T-cell (primary cell): ENCODE measurements around the gene AARSD1. TPM values are rescaled to one million over a fixed set of nuclear protein-coding genes. Genes with fewer than 3 reads are reported as not detected.
"Not testable (repeated sequence)": the region's sequence is repeated elsewhere in the genome, so short reads cannot be mapped to it uniquely, and the experiment has no call there.

ENCODE experiments used
- ATAC-seq, 4 experiments: fragments of 200-7000 bp in 3 of 4; fragments of 150-1000 bp in 1 of 4; cut with Tn5 transposase; replicated peaks in 1 of 4; 1 replicate in 3 of 4; 2 replicates in 1 of 4; pipeline ENCODE4 v1.10.0; 2021; ENCODE audit warnings: moderate library complexity in 3 of 4, mild to moderate bottlenecking in 2 of 4, moderate number of reproducible peaks in 1 of 4
- CTCF ChIA-PET, 2 donors: fragments of 300-600 bp; sonication (Branson Sonifier 250); formaldehyde crosslinking; loops; one replicate each; lab custom pipeline; 2022; ENCODE audit warnings: antibody characterized with exemption in 2 of 2; lab: Charles Lee
- POLR2A ChIA-PET, 2 donors: fragments of 300-600 bp; sonication (Branson Sonifier 250); formaldehyde crosslinking; loops; one replicate each; lab custom pipeline; 2022; ENCODE audit warnings: antibody characterized with exemption in 2 of 2; lab: Charles Lee
- DNase-seq, 35 experiments: peaks; one replicate each; pipeline versions ENCODE4 v3.0.0 to v3.0.0-alpha.2; 2013 to 2023
- H3K27ac ChIP-seq: one replicate; pipeline ENCODE4 v1.5.1; 2013; ENCODE audit warnings: low read length
- H3K27me3 ChIP-seq, 2 experiments: replicated peaks in 1 of 2; 1 replicate in 1 of 2; 2 replicates in 1 of 2; pipeline versions ENCODE4 v1.6.1 to v1.7.0; 2013; ENCODE audit warnings: low read length in 1 of 2, mixed read lengths in 1 of 2; ENCODE audit not compliant: control insufficient read depth in 2 of 2, insufficient read depth in 2 of 2; ENCODE audit errors: extremely low read depth in 1 of 2
- H3K36me3 ChIP-seq, 2 donors: 1 replicate in 1 of 2; 2 replicates in 1 of 2; pipeline versions ENCODE4 v1.6.1 to v1.7.0; 2013; ENCODE audit warnings: low read length in 1 of 2; ENCODE audit not compliant: control insufficient read depth in 2 of 2, insufficient read depth in 1 of 2; ENCODE audit errors: extremely low read depth in 1 of 2
- H3K4me1 ChIP-seq, 2 experiments: 1 replicate in 1 of 2; 2 replicates in 1 of 2; pipeline versions ENCODE4 v1.6.1 to v1.7.0; 2013; ENCODE audit warnings: low read length in 2 of 2, mixed read lengths in 1 of 2; ENCODE audit not compliant: insufficient read depth in 2 of 2, control insufficient read depth in 1 of 2; ENCODE audit errors: extremely low read depth in 1 of 2
- H3K4me3 ChIP-seq, 2 donors: 1 replicate in 1 of 2; 2 replicates in 1 of 2; pipeline versions ENCODE4 v1.5.1 to v1.7.0; 2013; ENCODE audit warnings: mild to moderate bottlenecking in 2 of 2, low read length in 1 of 2, moderate library complexity in 1 of 2; ENCODE audit not compliant: control insufficient read depth in 1 of 2; ENCODE audit errors: extremely low read depth in 1 of 2
- H3K9me3 ChIP-seq: 2 replicates; pipeline ENCODE4 v1.7.0; 2013
- H3K27ac Mint-ChIP-seq, 2 donors: one replicate each; pipeline ENCODE4 v1.8.0; 2020 to 2021; ENCODE audit warnings: mild to moderate bottlenecking in 2 of 2, mixed read lengths in 2 of 2
- H3K27me3 Mint-ChIP-seq, 2 donors: one replicate each; pipeline ENCODE4 v1.8.0; 2021 to 2022; ENCODE audit warnings: mixed read lengths in 2 of 2
- H3K36me3 Mint-ChIP-seq: one replicate; pipeline ENCODE4 v1.8.0; 2021; ENCODE audit warnings: mixed read lengths
- H3K4me1 Mint-ChIP-seq, 3 donors: one replicate each; pipeline ENCODE4 v1.8.0; 2020 to 2022; ENCODE audit warnings: mixed read lengths in 3 of 3, mild to moderate bottlenecking in 1 of 3
- H3K4me3 Mint-ChIP-seq, 3 donors: one replicate each; pipeline ENCODE4 v1.8.0; 2020 to 2022; ENCODE audit warnings: mild to moderate bottlenecking in 3 of 3, mixed read lengths in 3 of 3, moderate library complexity in 3 of 3
- H3K9me3 Mint-ChIP-seq, 3 donors: one replicate each; pipeline ENCODE4 v1.8.0; 2020 to 2022; ENCODE audit warnings: mixed read lengths in 3 of 3
- WGBS: methylation state at CpG from one replicate; pipeline ENCODE4 v1.1.5; 2013; ENCODE audit warnings: missing lambda C conversion rate; ENCODE audit not compliant: insufficient coverage; 5-methylcytosine and 5-hydroxymethylcytosine counted together
- total RNA-seq, 35 experiments: library from RNA in 6 of 35; stranded (reverse) in 6 of 35; fragments of 120-200 nt in 1 of 35; gene quantifications; one replicate each; pipeline versions ENCODE4 v1.2.1 to v1.2.4 and lab custom pipeline; 2013 to 2026

Gene AARSD1
- total RNA-seq, 5 donors from 2014 or later (not counting 1 experiment from before 2014, with no cell fraction given) = 54.1 to 65.2 (median 60.0) TPM

GRCh38 chr17:42973323-42973722 lies 9.1 kb upstream of the AARSD1 start:
- H3K27ac ChIP-seq, H3K4me3 Mint-ChIP-seq, H3K4me1 Mint-ChIP-seq, H3K27me3 ChIP-seq, H3K27me3 Mint-ChIP-seq, H3K27ac Mint-ChIP-seq, H3K36me3 Mint-ChIP-seq, DNase-seq, CTCF ChIA-PET, H3K9me3 ChIP-seq, H3K4me3 ChIP-seq, POLR2A ChIA-PET, H3K36me3 ChIP-seq, H3K4me1 ChIP-seq, ATAC-seq, H3K9me3 Mint-ChIP-seq: not testable (repeated sequence)
- WGBS = no CpG with 5 or more reads among the region's 18 CpGs

DNA sequence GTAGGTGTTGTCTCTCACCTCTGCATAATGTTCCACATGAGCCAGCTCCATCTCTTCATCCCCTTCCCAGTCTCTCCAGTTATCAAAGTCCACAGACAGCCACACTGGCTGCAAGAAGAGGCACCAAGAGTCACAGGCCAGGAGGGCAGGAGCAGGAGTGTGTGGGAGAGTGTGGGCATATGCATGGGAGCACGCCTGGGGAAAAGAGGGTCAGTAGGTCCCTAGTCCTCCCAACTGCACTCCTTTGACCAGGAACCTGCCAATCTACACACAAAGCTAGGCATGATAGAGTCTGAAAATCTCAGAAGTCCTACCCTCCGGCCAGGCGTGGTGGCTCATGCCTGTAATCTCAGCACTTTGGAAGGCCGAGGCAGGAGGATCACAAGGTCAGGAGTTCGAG lies 7.3 kb upstream of the AARSD1 start:
- whole genome bisulfite sequencing = 94% methylated on average over 4 of the region's 5 CpGs
- DNase-seq (no peak), ATAC-seq (no peak)
- Mint-ChIP-seq H3K27me3 (no peaks in the 10 kb centered on the region), H3K4me3 (no peak overlapping the region), H3K36me3 (no peaks in the 10 kb centered on the region), H3K4me1 (no peaks in the 10 kb centered on the region), H3K27ac (no peak overlapping the region), H3K9me3 (no peaks in the 10 kb centered on the region)
- H3K36me3 ChIP-seq = no peaks in the 10 kb centered on the region
- POLR2A ChIA-PET = no interaction called here
- no peaks in the 10 kb centered on the region for H3K4me1 ChIP-seq
- H3K27ac ChIP-seq = no peak overlapping the region
- no peak overlapping the region for H3K4me3 ChIP-seq
- no peaks in the 10 kb centered on the region for H3K27me3 ChIP-seq
- CTCF ChIA-PET = interaction anchor here in 1 of 2 donors (0.7 kb wide), 1 partner anchor 153 kb away, joined by 4 read pairs; no protein-coding TSS in a partner anchor
- no peaks in the 10 kb centered on the region for H3K9me3 ChIP-seq

DNA sequence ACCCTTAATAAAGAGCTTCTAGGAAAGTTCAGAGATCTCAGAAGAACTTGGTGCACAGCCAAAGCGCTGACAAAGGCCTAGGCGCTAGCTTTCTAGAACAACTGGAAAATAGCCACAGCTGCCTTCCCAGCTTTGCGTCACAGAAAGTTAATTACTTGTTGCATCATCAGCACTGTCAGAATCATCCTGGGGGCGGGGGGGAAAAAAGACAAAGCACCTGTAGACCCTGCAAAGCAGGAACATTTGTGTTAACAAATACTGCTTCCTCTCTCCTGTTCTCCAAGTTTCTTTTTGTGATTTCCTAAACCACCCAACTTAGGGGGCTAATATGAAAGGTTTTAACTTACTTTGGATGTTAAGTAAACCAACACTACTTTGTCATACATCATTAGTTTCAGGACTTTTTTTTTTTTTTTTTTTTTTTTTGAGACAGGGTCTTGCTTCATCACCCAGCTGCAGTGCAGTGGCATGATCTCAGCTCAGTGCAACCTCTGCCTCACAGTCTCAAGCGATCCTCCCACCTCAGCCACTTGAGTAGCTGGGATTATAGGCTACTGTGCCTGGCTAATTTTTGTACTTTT lies 4.8 kb upstream of the AARSD1 start:
- Histone ChIP-seq H3K4me3 (no peak overlapping the region), H3K36me3 (no peaks in the 10 kb centered on the region), H3K9me3 (no peaks in the 10 kb centered on the region), H3K27ac (no peak overlapping the region), H3K27me3 (peaks cover 0 to 2% of the 10 kb centered on the region in 2 experiments), H3K4me1 (peaks cover 0 to 7% of the 10 kb centered on the region in 2 experiments)
- H3K27ac Mint-ChIP-seq = no peak overlapping the region
- WGBS = 100% methylated on average over 2 of the region's 5 CpGs
- DNase-seq = no peak
- no peaks in the 10 kb centered on the region for H3K36me3 Mint-ChIP-seq
- H3K9me3 Mint-ChIP-seq = no peaks in the 10 kb centered on the region
- POLR2A ChIA-PET = interaction anchor here in 1 of 2 donors (0.6 kb wide), 1 partner anchor 14 kb away, joined by 5 read pairs; no protein-coding TSS in a partner anchor
- H3K4me1 Mint-ChIP-seq = peaks cover 5 to 6% (median 6%) of the 10 kb centered on the region in 3 donors
- H3K27me3 Mint-ChIP-seq = no peaks in the 10 kb centered on the region
- CTCF ChIA-PET = interaction anchor here in 1 of 2 donors (0.5 to 0.6 kb wide), 2 partner anchors 170 to 244 kb away, joined by 3 to 7 read pairs; no protein-coding TSS in a partner anchor
- H3K4me3 Mint-ChIP-seq = no peak overlapping the region
- no peak for ATAC-seq

- Mint-ChIP-seq H3K9me3 (no peaks in the 10 kb centered on the region), H3K36me3 (no peaks in the 10 kb centered on the region), H3K4me3 (no peak overlapping the region), H3K27me3 (no peaks in the 10 kb centered on the region), H3K4me1 (peaks cover 12 to 16% (median 13%) of the 10 kb centered on the region in 3 donors), H3K27ac (no peak overlapping the region)
- CTCF ChIA-PET = no interaction called here
- Histone ChIP-seq H3K4me1 (peaks cover 6 to 18% of the 10 kb centered on the region in 2 experiments), H3K27me3 (peaks cover 0 to 2% of the 10 kb centered on the region in 2 experiments), H3K4me3 (no peak overlapping the region), H3K27ac (no peak overlapping the region), H3K9me3 (no peaks in the 10 kb centered on the region), H3K36me3 (no peaks in the 10 kb centered on the region)
- ATAC-seq (no peak), DNase-seq (no peak)
- WGBS = no CpG with 5 or more reads among the region's 1 CpG
- POLR2A ChIA-PET = no interaction called here
These were observed 3.7 kb upstream of the AARSD1 start for GRCh38 chr17:42967925-42968324.

GRCh38 chr17:42953669-42954068 lies 10.6 kb downstream of the AARSD1 start:
- DNase-seq = no peak
- Mint-ChIP-seq H3K4me1 (peaks cover 0 to 5% (median 0%) of the 10 kb centered on the region in 3 donors), H3K27me3 (no peaks in the 10 kb centered on the region), H3K36me3 (peaks cover 62% of the 10 kb centered on the region), H3K4me3 (no peak overlapping the region), H3K27ac (no peak overlapping the region), H3K9me3 (no peaks in the 10 kb centered on the region)
- Histone ChIP-seq H3K27me3 (no peaks in the 10 kb centered on the region), H3K36me3 (peaks cover 20 to 67% of the 10 kb centered on the region in 2 donors), H3K9me3 (no peaks in the 10 kb centered on the region), H3K4me3 (no peak overlapping the region), H3K27ac (no peak overlapping the region), H3K4me1 (no peaks in the 10 kb centered on the region)
- no peak for ATAC-seq
- WGBS = no CpG with 5 or more reads among the region's 1 CpG
- CTCF ChIA-PET = no interaction called here
- POLR2A ChIA-PET = no interaction called here

- Mint-ChIP-seq H3K4me1 (no peaks in the 10 kb centered on the region), H3K27me3 (no peaks in the 10 kb centered on the region), H3K27ac (no peak overlapping the region), H3K36me3 (peaks cover 47% of the 10 kb centered on the region), H3K4me3 (no peak overlapping the region), H3K9me3 (no peaks in the 10 kb centered on the region)
- ChIA-PET CTCF (no interaction called here), POLR2A (no interaction called here)
- DNase-seq (no peak), ATAC-seq (no peak)
- 100% methylated on average over 2 of the region's 13 CpGs for WGBS
- H3K27me3 ChIP-seq = no peaks in the 10 kb centered on the region
- H3K9me3 ChIP-seq = no peaks in the 10 kb centered on the region
- peaks cover 9 to 48% of the 10 kb centered on the region in 2 donors for H3K36me3 ChIP-seq
- no peak overlapping the region for H3K27ac ChIP-seq
- no peaks in the 10 kb centered on the region for H3K4me1 ChIP-seq
- no peak overlapping the region for H3K4me3 ChIP-seq
These were observed 14.0 kb downstream of the AARSD1 start for GRCh38 chr17:42950044-42950783.
